GM18861 (cell line): ENCODE measurements around the gene KLRF2.

Experiments
- ATAC-seq: cut with Tn5 transposase; IDR thresholded peaks from one replicate; pipeline ENCODE4 v1.9.1; 2021; ENCODE audit not compliant: unreplicated experiment

Gene KLRF2

GRCh38 chr12:9883175-9883574, 1.9 kb downstream of the KLRF2 start:
- no peak for ATAC-seq

DNA sequence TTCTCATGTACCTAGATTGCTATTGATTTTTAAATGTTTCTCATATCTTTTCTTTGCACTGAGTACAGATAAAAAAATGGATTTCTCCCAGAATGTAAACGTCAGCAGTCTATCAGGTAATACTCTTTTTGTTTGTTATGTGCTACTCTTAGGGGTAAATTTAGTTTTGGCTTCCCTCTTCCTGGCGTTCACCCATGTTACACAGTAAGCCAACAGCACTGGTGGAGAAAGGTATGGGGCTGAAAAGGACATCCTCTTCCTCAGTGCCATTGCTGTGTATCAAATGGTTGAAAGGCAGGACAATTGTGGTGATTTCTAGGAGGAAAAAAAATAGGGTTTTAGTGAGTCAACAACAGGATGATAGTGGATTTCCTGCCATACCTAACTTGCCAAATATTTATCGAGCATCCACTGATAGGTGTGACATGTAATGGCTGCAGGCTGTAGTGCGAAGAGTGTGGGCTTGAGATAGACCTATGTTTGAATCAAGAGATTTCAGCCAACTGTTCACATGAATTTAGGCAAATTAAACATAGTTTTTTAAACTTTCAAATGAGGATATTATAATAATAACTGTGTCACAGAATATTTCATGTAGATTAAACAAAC, 7.5 kb downstream of the KLRF2 start:
- ATAC-seq = no peak

GRCh38 chr12:9895215-9895971, 14.1 kb downstream of the KLRF2 start:
- no peak for ATAC-seq

DNA sequence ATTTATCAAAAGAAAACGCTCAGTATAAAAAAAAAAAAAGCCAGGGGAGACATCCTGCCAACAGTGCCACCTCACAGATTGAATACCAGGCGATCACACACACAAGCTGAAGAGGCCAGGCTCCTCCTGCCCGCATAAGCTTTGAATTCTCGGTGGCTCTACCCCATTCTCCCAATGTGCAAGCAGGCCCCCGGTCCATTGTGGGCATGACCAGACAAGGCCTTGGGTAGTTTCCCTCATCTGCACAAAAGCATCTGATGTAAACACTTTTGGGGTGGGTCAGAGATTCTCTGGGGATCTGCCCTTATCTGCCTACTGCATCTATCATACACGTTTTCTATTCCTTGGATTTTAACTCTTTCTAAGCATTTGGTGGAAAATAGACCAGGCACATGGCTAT, 16.2 kb downstream of the KLRF2 start:
- ATAC-seq = no peak

DNA sequence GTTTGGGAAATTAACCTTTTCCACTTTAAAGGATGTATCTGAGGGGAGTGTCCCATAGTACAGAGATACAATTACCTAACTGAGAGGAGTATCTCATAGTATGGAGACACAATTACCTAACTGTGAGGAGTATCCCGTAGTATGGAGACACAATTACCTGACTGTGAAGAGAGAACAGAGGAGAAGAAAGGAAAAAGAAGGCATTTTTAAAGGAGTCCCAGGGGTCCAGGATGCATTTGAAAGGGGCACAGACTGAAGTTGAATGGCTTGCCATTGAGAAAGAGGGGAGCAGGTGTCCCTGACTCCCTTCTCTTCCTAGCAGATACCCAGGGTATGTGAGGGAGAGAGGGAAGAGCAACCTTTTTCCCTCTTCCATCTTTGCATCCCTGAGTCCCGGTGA, 17.9 kb downstream of the KLRF2 start:
- ATAC-seq = no peak

DNA sequence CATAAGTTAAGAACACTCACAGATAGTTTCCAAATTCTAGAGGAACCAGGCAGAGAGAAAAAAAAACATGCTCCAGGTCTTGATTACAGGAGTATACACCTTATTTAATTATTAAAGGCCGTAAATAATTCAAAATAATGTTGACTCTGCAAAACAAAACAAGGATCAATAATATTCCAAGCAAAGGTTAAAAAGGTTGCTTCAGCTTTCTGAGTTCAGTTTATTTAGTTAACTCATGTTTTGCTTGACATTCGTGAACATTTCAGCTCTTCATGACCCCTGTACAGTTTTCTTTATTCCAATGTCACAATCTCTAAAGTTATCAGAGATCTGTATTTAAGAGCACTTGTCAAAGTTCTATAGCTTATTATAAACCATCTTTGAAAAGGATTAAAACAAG, 19.6 kb downstream of the KLRF2 start:
- no peak for ATAC-seq

DNA sequence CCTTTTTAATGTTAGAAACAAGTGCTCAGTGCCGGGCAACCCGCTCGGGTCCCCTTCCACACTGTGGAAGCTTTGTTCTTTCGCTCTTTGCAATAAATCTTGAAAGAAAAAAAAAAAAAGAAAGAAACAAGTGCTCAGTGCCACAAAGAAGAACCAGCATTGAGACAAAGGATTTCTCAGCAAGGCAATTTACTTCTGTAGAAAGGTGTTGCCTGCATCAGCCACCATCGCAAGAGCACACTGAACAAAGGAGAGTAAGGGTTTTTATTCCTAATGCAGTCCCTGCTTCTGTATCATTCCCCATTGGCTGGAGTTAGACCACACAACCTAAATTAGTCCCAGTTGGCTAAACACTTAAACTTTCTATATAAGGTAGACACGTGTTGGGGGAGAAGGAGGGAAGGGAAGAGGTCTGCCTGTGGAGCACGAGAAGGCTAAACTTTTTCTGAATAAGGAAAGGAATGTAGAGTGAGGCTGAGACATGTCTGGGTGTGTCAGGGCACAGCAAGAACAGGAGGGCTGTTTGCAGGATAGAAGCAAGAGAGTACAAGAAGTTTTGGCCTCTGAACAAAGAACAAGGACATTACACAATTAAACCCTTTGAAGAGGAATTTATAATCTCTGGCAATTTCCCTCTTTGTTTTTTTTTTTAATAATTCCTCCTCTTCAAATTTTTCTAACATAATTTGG, 21.4 kb downstream of the KLRF2 start:
- ATAC-seq = no peak

- no peak for ATAC-seq
These were observed 25.6 kb downstream of the KLRF2 start for GRCh38 chr12:9906873-9907272.

- no peak for ATAC-seq
These were observed 26.5 kb downstream of the KLRF2 start for GRCh38 chr12:9907769-9908168.

DNA sequence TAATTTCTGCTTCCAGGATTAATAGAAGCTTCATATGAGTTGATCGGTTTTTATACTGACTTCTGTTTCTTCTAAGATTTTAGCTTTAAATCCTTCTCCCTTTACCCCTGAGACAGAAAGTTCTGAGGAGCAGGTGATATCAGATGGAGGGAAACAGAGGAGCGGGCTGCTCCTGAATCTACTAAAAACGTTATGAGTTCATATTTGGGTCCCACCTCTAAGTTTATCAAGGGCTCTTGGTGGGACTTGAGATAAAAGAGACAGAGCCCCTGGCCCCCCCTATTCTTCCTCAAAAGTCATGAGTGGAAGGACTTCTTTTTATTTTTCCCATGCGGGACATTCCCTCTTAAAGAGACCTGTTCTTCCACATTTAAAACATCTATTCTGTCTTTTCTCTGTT, 27.1 kb downstream of the KLRF2 start:
- ATAC-seq = no peak

GRCh38 chr12:9909724-9910123, 28.4 kb downstream of the KLRF2 start:
- ATAC-seq = no peak

DNA sequence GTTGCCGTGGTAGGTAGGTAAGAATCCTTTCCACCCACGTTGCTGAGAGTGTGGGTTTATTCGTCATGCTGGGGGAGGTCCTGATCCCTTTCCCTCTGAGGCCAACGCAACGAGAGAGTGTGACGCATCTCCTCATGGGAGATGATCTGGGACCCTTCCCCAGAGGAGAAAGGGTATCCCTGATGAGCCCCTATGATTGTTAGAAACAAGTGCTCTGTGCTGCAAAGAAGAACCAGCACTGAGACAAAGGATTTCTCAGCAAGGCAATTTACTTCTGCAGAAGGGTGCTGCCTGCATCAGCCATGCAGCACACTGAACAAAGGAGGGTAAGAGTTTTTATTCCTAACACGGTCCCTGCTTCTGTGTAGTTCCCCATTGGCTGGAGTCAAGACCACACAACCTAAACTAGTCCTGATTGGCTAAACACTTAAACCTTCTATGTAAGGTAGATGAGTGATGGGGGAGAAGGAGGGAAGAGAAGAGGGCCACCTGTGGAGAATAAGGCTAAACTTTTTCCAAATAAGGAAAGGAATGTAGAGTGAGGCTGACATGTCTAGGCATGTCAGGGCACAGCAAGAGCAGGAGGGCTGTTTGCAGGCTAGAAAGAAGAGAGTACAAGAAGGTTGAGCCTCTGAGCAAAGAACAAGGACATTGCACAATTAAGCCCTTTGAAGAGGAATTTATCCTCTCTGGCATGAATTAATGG, 29.6 kb downstream of the KLRF2 start:
- ATAC-seq = no peak

DNA sequence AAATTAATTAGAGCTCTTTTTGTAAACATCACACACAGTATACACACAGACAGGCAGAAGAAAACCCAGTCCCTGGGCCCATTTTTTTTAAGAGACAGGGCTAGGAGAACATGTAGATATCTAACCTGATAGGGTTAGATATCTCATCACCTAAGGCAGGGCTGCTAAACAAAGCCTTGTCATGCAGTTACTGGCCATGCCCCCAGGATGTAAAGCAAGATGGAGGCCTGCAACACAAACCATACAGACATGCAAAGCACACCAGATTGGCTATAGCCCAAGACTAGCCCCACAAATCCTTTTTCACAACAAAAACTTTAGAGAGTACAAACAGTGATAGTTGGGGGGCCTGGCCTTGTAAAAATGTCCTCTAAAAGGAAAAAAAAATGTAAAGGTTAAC, 30.4 kb downstream of the KLRF2 start:
- ATAC-seq = no peak

- ATAC-seq = no peak
These were observed 38.2 kb downstream of the KLRF2 start for GRCh38 chr12:9919443-9919842.

- no peak for ATAC-seq
These were observed 39.2 kb downstream of the KLRF2 start for GRCh38 chr12:9920451-9920850.

DNA sequence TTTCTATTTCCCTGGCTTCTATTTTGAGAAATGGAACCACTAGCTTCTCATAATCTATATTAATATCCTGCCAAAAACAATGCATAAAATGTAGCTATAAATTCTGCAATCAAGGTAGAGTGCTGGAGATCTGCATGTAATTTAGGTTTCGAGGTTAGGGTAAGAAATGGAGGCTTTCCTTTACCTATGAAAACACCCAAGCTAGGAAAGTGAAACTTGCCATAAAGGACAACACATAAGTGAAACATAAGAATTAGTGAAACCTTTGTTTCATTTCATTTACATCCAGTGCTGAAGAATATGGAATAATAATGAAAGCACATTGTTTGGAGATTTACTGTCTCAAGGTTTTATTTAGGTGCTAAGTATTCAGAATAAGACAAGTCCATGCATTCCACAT, 41.1 kb downstream of the KLRF2 start:
- no peak for ATAC-seq

- no peak for ATAC-seq
These were observed 44.6 kb downstream of the KLRF2 start for GRCh38 chr12:9925705-9926393.

DNA sequence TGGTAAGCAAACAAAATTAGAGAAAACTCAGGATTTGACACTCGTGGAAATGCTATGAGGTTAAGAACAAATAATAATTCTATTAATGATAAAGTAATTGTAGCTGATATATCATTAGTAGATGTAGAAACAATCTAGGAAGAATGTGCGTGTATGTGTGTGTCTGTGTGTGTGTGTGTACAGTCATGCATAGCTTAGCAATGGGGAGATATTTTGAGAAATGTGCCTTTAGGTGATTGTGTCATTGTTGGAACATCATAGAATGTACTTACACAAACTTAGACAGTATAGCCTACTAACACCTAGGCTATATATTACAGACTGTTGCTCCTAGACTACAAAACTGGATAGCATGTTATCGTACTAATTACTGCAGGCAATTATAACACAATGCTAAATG, 45.6 kb downstream of the KLRF2 start:
- no peak for ATAC-seq

- no peak for ATAC-seq
These were observed 47.3 kb downstream of the KLRF2 start for GRCh38 chr12:9928607-9929006.

GRCh38 chr12:9931245-9931644, 50.0 kb downstream of the KLRF2 start:
- ATAC-seq = no peak

GRCh38 chr12:9932270-9932669, 51.0 kb downstream of the KLRF2 start, which contains the start of gene CLEC2A:
CLEC2A (minus strand) TSS chr12:9932370; CDS start chr12:9932329, 41 bp downstream.
- ATAC-seq = no peak
